Ishikawa (cell line): ENCODE data around the gene ADAMTSL1.

Source experiments
- EGR1 ChIP-seq: IDR thresholded peaks from 2 replicates; pipeline ENCODE4 v1.6.1; 2012
- EP300 ChIP-seq: IDR thresholded peaks from 2 replicates; pipeline ENCODE4 v1.6.1; 2012; ENCODE audit warnings: borderline replicate concordance
- FOXM1 ChIP-seq: IDR thresholded peaks from 2 replicates; pipeline ENCODE4 v1.6.1; 2012; ENCODE audit warnings: low read depth, borderline replicate concordance
- TAF1 ChIP-seq: IDR thresholded peaks from 2 replicates; pipeline ENCODE4 v1.6.1; 2012; ENCODE audit warnings: low read depth, mild to moderate bottlenecking
- TF ChIP-seq, protein P1 (sequence below): IDR thresholded peaks from 2 replicates; pipeline ENCODE4 v1.6.1; 2012
- TF ChIP-seq, protein P2 (sequence below): IDR thresholded peaks from 2 replicates; pipeline ENCODE4 v1.6.1; 2012; ENCODE audit warnings: low read depth, mild to moderate bottlenecking

DNA sequence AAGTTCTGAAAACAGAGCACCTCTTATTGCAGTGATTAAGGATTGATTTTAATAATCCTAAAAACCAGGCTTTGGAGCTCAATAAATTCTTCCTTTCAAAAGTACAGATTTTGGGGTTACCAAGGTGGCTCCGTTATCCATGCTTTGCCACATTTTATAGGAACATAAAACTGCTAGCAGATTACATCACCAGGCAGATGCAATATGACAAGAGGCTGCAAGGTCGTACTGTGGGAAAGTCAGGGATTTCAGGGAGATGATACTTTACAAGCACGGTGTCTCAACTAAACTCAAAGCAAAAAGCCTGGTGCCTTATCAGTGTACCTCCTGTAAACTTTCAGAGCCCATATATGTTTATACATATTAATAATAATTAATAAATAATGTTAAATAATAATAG is 28.6 kb downstream of the ADAMTSL1 start:
- no peak for TF ChIP-seq EGR1
- TF ChIP-seq FOXM1, result no peak
- TF ChIP-seq, protein P1, sequence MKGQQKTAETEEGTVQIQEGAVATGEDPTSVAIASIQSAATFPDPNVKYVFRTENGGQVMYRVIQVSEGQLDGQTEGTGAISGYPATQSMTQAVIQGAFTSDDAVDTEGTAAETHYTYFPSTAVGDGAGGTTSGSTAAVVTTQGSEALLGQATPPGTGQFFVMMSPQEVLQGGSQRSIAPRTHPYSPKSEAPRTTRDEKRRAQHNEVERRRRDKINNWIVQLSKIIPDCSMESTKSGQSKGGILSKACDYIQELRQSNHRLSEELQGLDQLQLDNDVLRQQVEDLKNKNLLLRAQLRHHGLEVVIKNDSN, result no peak
- no peak for TF ChIP-seq EP300
- TF ChIP-seq TAF1, result no peak
- TF ChIP-seq, protein P2, sequence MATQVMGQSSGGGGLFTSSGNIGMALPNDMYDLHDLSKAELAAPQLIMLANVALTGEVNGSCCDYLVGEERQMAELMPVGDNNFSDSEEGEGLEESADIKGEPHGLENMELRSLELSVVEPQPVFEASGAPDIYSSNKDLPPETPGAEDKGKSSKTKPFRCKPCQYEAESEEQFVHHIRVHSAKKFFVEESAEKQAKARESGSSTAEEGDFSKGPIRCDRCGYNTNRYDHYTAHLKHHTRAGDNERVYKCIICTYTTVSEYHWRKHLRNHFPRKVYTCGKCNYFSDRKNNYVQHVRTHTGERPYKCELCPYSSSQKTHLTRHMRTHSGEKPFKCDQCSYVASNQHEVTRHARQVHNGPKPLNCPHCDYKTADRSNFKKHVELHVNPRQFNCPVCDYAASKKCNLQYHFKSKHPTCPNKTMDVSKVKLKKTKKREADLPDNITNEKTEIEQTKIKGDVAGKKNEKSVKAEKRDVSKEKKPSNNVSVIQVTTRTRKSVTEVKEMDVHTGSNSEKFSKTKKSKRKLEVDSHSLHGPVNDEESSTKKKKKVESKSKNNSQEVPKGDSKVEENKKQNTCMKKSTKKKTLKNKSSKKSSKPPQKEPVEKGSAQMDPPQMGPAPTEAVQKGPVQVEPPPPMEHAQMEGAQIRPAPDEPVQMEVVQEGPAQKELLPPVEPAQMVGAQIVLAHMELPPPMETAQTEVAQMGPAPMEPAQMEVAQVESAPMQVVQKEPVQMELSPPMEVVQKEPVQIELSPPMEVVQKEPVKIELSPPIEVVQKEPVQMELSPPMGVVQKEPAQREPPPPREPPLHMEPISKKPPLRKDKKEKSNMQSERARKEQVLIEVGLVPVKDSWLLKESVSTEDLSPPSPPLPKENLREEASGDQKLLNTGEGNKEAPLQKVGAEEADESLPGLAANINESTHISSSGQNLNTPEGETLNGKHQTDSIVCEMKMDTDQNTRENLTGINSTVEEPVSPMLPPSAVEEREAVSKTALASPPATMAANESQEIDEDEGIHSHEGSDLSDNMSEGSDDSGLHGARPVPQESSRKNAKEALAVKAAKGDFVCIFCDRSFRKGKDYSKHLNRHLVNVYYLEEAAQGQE, result no peak
